Trophoblast cell (in vitro differentiated cells and primary cell): ENCODE measurements around the gene SNX1.

Experiments
- DNase-seq, 2 donors: peaks; one replicate each; pipeline ENCODE4 v3.0.0-alpha.2; 2016
- H2AFZ ChIP-seq: 2 replicates; pipeline ENCODE4 v1.6.1; 2013; ENCODE audit warnings: low read length, moderate library complexity, mild to moderate bottlenecking; ENCODE audit not compliant: insufficient read depth, poor library complexity
- H2AK5ac ChIP-seq: 2 replicates; pipeline ENCODE4 v1.6.1; 2013; ENCODE audit warnings: mild to moderate bottlenecking, low read length
- H2BK120ac ChIP-seq: 2 replicates; pipeline ENCODE4 v1.6.1; 2013; ENCODE audit warnings: low read length, mild to moderate bottlenecking, moderate library complexity; ENCODE audit not compliant: insufficient read depth, poor library complexity
- H2BK12ac ChIP-seq: 2 replicates; pipeline ENCODE4 v1.6.1; 2013; ENCODE audit warnings: mild to moderate bottlenecking, low read length, moderate library complexity
- H2BK5ac ChIP-seq: 2 replicates; pipeline ENCODE4 v1.6.1; 2013; ENCODE audit warnings: low read length, low read depth, moderate library complexity, mild to moderate bottlenecking; ENCODE audit not compliant: poor library complexity
- H3K14ac ChIP-seq: 2 replicates; pipeline ENCODE4 v1.6.1; 2013; ENCODE audit warnings: mild to moderate bottlenecking, low read length
- H3K18ac ChIP-seq: 2 replicates; pipeline ENCODE4 v1.6.1; 2013; ENCODE audit warnings: mild to moderate bottlenecking, low read length
- H3K23ac ChIP-seq: 2 replicates; pipeline ENCODE4 v1.6.1; 2013; ENCODE audit warnings: low read length
- H3K27ac ChIP-seq: 2 replicates; pipeline ENCODE4 v1.5.1; 2013; ENCODE audit warnings: low read depth, mild to moderate bottlenecking, inconsistent platforms, low read length, moderate library complexity
- H3K27me3 ChIP-seq: 2 replicates; pipeline ENCODE4 v1.6.1; 2013; ENCODE audit warnings: inconsistent platforms, mild to moderate bottlenecking, low read length, moderate library complexity; ENCODE audit not compliant: insufficient read depth
- H3K36me3 ChIP-seq, 2 experiments: 1 replicate in 1 of 2; 2 replicates in 1 of 2; pipeline ENCODE4 v1.6.1; 2013; ENCODE audit warnings: low read length in 2 of 2, mild to moderate bottlenecking in 2 of 2, moderate library complexity in 1 of 2; ENCODE audit not compliant: insufficient read depth in 2 of 2, control insufficient read depth in 1 of 2
- H3K4ac ChIP-seq: 2 replicates; pipeline ENCODE4 v1.6.1; 2013; ENCODE audit warnings: low read depth, mild to moderate bottlenecking, low read length, moderate library complexity
- H3K4me1 ChIP-seq, 2 experiments: 1 replicate in 1 of 2; 2 replicates in 1 of 2; pipeline ENCODE4 v1.6.1; 2013; ENCODE audit warnings: low read length in 2 of 2, mild to moderate bottlenecking in 2 of 2, moderate library complexity in 1 of 2; ENCODE audit not compliant: insufficient read depth in 2 of 2, control insufficient read depth in 1 of 2
- H3K4me2 ChIP-seq: 2 replicates; pipeline ENCODE4 v1.6.1; 2013; ENCODE audit warnings: inconsistent platforms, mild to moderate bottlenecking, low read length, moderate library complexity
- H3K4me3 ChIP-seq: 2 replicates; pipeline ENCODE4 v1.5.1; 2013; ENCODE audit warnings: mild to moderate bottlenecking, low read depth, low read length, inconsistent platforms
- H3K79me1 ChIP-seq: one replicate; pipeline ENCODE4 v1.6.1; 2013; ENCODE audit warnings: low read length
- H3K79me2 ChIP-seq: 2 replicates; pipeline ENCODE4 v1.6.1; 2013; ENCODE audit warnings: low read length, mild to moderate bottlenecking; ENCODE audit not compliant: control insufficient read depth, insufficient read depth, poor library complexity
- H3K9ac ChIP-seq: 2 replicates; pipeline ENCODE4 v1.6.1; 2013; ENCODE audit warnings: mild to moderate bottlenecking, low read length
- H3K9me3 ChIP-seq: 2 replicates; pipeline ENCODE4 v1.6.1; 2013; ENCODE audit warnings: low read depth, mild to moderate bottlenecking, control low read depth, inconsistent platforms, low read length; ENCODE audit not compliant: insufficient read depth
- H4K12ac ChIP-seq: 2 replicates; pipeline ENCODE4 v1.6.1; 2013; ENCODE audit warnings: low read depth, mild to moderate bottlenecking, low read length, moderate library complexity
- H4K8ac ChIP-seq: 2 replicates; pipeline ENCODE4 v1.6.1; 2013; ENCODE audit warnings: low read depth, mild to moderate bottlenecking, low read length, moderate library complexity
- H4K91ac ChIP-seq: one replicate; pipeline ENCODE4 v1.6.1; 2013; ENCODE audit warnings: low read depth, mild to moderate bottlenecking, low read length, moderate library complexity
- WGBS: extraction: QIAGEN DNeasy Blood & Tissue Kit; methylation state at CpG from one replicate; pipeline ENCODE4 v1.1.7; 2013; ENCODE audit warnings: missing lambda C conversion rate; ENCODE audit not compliant: insufficient read length, insufficient coverage; ENCODE audit errors: extremely low coverage; 5-methylcytosine and 5-hydroxymethylcytosine counted together

Gene SNX1

GRCh38 chr15:64138331-64138941 lies 42.7 kb downstream of the SNX1 start:
- no peak overlapping the region for H4K8ac ChIP-seq
- no peak overlapping the region for H3K14ac ChIP-seq
- no peaks in the 10 kb centered on the region for H3K27me3 ChIP-seq
- no peak overlapping the region for H2AK5ac ChIP-seq
- no peak overlapping the region for H4K12ac ChIP-seq
- no peak overlapping the region for H3K23ac ChIP-seq
- H3K27ac ChIP-seq, result no peak overlapping the region
- H4K91ac ChIP-seq, result no peak overlapping the region
- H3K9me3 ChIP-seq, result no peaks in the 10 kb centered on the region
- no peak overlapping the region for H3K4me2 ChIP-seq
- no peaks in the 10 kb centered on the region for H3K4me1 ChIP-seq
- no peak overlapping the region for H3K9ac ChIP-seq
- H3K4me3 ChIP-seq, result no peak overlapping the region
- no CpG with 5 or more reads among the region's 4 CpGs for WGBS
- no peak overlapping the region for H2BK5ac ChIP-seq
- H2BK120ac ChIP-seq, result no peak overlapping the region
- H3K79me1 ChIP-seq, result no peaks in the 10 kb centered on the region
- H2AFZ ChIP-seq, result no peak overlapping the region
- H3K79me2 ChIP-seq, result no peaks in the 10 kb centered on the region
- DNase-seq, result no peak
- H3K36me3 ChIP-seq, result peaks cover 37 to 52% of the 10 kb centered on the region in 2 experiments
- H3K4ac ChIP-seq, result no peak overlapping the region
- H3K18ac ChIP-seq, result no peak overlapping the region
- no peak overlapping the region for H2BK12ac ChIP-seq

GRCh38 chr15:64141798-64142512 lies 46.2 kb downstream of the SNX1 start:
- Histone ChIP-seq H4K91ac (no peak overlapping the region), H2AK5ac (no peak overlapping the region), H3K4me2 (no peak overlapping the region), H4K8ac (no peak overlapping the region), H3K36me3 (peaks cover 29 to 31% of the 10 kb centered on the region in 2 experiments), H2BK5ac (no peak overlapping the region), H3K4me1 (no peaks in the 10 kb centered on the region), H2BK120ac (no peak overlapping the region), H3K18ac (no peak overlapping the region), H2BK12ac (no peak overlapping the region), H3K79me2 (no peaks in the 10 kb centered on the region), H3K14ac (no peak overlapping the region), H3K79me1 (no peaks in the 10 kb centered on the region), H4K12ac (no peak overlapping the region), H3K9ac (no peak overlapping the region), H2AFZ (no peak overlapping the region), H3K9me3 (no peaks in the 10 kb centered on the region), H3K27me3 (no peaks in the 10 kb centered on the region), H3K27ac (no peak overlapping the region), H3K23ac (no peak overlapping the region), H3K4ac (no peak overlapping the region), H3K4me3 (no peak overlapping the region)
- no peak for DNase-seq
- WGBS, result no CpG with 5 or more reads among the region's 8 CpGs

- Histone ChIP-seq H3K9ac (no peak overlapping the region), H3K4me3 (no peak overlapping the region), H2BK120ac (no peak overlapping the region), H4K91ac (no peak overlapping the region), H3K27me3 (no peaks in the 10 kb centered on the region), H2AFZ (no peak overlapping the region), H3K27ac (no peak overlapping the region), H3K14ac (no peak overlapping the region), H4K12ac (no peak overlapping the region), H3K9me3 (no peaks in the 10 kb centered on the region), H3K23ac (no peak overlapping the region), H2AK5ac (no peak overlapping the region), H3K79me1 (no peaks in the 10 kb centered on the region), H3K4me1 (no peaks in the 10 kb centered on the region), H3K4me2 (no peak overlapping the region), H3K4ac (no peak overlapping the region), H3K18ac (no peak overlapping the region), H2BK5ac (no peak overlapping the region), H4K8ac (no peak overlapping the region), H3K79me2 (no peaks in the 10 kb centered on the region), H3K36me3 (peaks cover 23% of the 10 kb centered on the region in 2 experiments), H2BK12ac (no peak overlapping the region)
- DNase-seq, result no peak
- no CpG with 5 or more reads among the region's 6 CpGs for WGBS
Measured at GRCh38 chr15:64143276-64143675, 47.5 kb downstream of the SNX1 start.

DNA sequence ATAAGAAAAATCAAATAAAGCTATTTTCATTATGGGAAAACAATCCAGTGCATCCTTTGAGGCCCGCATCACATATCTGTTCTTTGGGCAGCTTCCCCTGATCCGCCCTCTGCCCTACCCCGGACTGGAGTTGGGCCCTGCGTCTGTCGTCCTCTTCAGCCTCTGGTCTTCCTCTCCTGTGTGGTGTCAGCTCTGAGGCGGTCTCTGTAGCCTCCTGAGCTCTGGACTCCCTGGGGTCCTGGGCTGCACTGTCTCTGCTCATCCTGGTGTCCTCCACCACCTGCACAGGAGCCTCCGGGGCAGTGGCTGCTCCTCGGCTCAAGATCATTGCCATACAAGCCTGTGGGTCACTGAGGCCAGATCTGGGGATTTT lies 48.4 kb downstream of the SNX1 start:
- no peak overlapping the region for H2AK5ac ChIP-seq
- no peak overlapping the region for H3K9ac ChIP-seq
- H3K36me3 ChIP-seq, result peaks cover 18 to 21% of the 10 kb centered on the region in 2 experiments
- H3K23ac ChIP-seq, result no peak overlapping the region
- H3K79me1 ChIP-seq, result no peaks in the 10 kb centered on the region
- H3K4ac ChIP-seq, result no peak overlapping the region
- no peak overlapping the region for H3K4me2 ChIP-seq
- no peak overlapping the region for H3K14ac ChIP-seq
- no peaks in the 10 kb centered on the region for H3K79me2 ChIP-seq
- no peak overlapping the region for H3K27ac ChIP-seq
- DNase-seq, result no peak
- no CpG with 5 or more reads among the region's 8 CpGs for WGBS
- H4K91ac ChIP-seq, result no peak overlapping the region
- H2AFZ ChIP-seq, result no peak overlapping the region
- no peaks in the 10 kb centered on the region for H3K9me3 ChIP-seq
- H3K27me3 ChIP-seq, result no peaks in the 10 kb centered on the region
- H2BK120ac ChIP-seq, result no peak overlapping the region
- H3K18ac ChIP-seq, result no peak overlapping the region
- H4K8ac ChIP-seq, result no peak overlapping the region
- no peak overlapping the region for H2BK5ac ChIP-seq
- no peaks in the 10 kb centered on the region for H3K4me1 ChIP-seq
- H3K4me3 ChIP-seq, result no peak overlapping the region
- H2BK12ac ChIP-seq, result no peak overlapping the region
- H4K12ac ChIP-seq, result no peak overlapping the region
